B cell (primary cell): ENCODE data around the gene PPP6R3.

Experiments
- CTCF ChIP-seq: fragments of 200-600 bp; IDR thresholded peaks from one replicate; pipeline ENCODE4 v1.8.0; 2022; ENCODE audit warnings: antibody characterized with exemption, mild to moderate bottlenecking
- EZH2 ChIP-seq: IDR thresholded peaks from 2 replicates; pipeline ENCODE4 v1.6.1; 2012; ENCODE audit warnings: borderline replicate concordance, low read depth, mild to moderate bottlenecking, moderate library complexity, low read length; ENCODE audit not compliant: insufficient read depth, poor library complexity, severe bottlenecking

DNA sequence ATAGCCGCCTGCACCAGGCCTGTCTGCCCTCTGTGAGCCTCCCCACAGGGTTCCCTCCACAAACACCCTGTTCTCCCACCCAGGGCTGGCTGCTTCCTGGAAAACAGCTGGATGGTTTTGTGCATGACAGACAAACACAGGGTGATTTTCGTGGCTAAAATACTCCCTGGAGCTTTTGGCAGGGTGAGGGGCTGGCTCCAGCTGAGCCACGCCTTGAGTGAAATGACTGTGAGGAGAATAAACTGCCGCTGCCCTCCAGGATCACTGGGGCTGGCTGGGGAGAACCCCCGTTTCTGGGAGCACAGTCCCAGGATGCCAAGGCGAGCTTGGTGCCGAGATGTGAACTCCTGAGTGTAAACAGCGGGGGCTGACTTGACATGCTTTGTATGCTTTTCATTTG, 20.3 kb upstream of the PPP6R3 start:
- no peak for TF ChIP-seq CTCF
- TF ChIP-seq EZH2, result no peak
